Right forelimb (tissue), 1 donor: ENCODE data around the gene HS6ST3.

Experiments
- DNase-seq: peaks from one replicate; pipeline ENCODE4 v3.0.0-alpha.2; 2018

Gene HS6ST3

GRCh38 chr13:96553796-96554195 lies 463.9 kb downstream of the HS6ST3 start:
- DNase-seq = no peak

GRCh38 chr13:96573563-96573962 lies 483.7 kb downstream of the HS6ST3 start:
- no peak for DNase-seq

GRCh38 chr13:96575423-96576320 lies 485.8 kb downstream of the HS6ST3 start:
- DNase-seq = no peak

GRCh38 chr13:96581741-96582140 lies 491.8 kb downstream of the HS6ST3 start:
- DNase-seq = no peak

GRCh38 chr13:96615252-96615651 lies 525.3 kb downstream of the HS6ST3 start:
- DNase-seq = no peak

- no peak for DNase-seq
These were observed 527.6 kb downstream of the HS6ST3 start for GRCh38 chr13:96617528-96617927.

GRCh38 chr13:96621634-96622183 lies 531.8 kb downstream of the HS6ST3 start:
- no peak for DNase-seq

- no peak for DNase-seq
These were observed 539.4 kb downstream of the HS6ST3 start for GRCh38 chr13:96629331-96629730.

- DNase-seq = no peak
These were observed 542.8 kb downstream of the HS6ST3 start for GRCh38 chr13:96632536-96633320.

- DNase-seq = no peak
These were observed 546.2 kb downstream of the HS6ST3 start for GRCh38 chr13:96636001-96636709.

- no peak for DNase-seq
These were observed 547.1 kb downstream of the HS6ST3 start for GRCh38 chr13:96637039-96637438.

- DNase-seq = no peak
These were observed 556.2 kb downstream of the HS6ST3 start for GRCh38 chr13:96646101-96646500.

- no peak for DNase-seq
These were observed 556.8 kb downstream of the HS6ST3 start for GRCh38 chr13:96646515-96647211.

GRCh38 chr13:96650301-96650886 lies 560.5 kb downstream of the HS6ST3 start:
- DNase-seq = no peak

GRCh38 chr13:96651598-96651997 lies 561.7 kb downstream of the HS6ST3 start:
- DNase-seq = no peak

GRCh38 chr13:96652506-96652905 lies 562.6 kb downstream of the HS6ST3 start:
- DNase-seq = no peak

- no peak for DNase-seq
These were observed 571.7 kb downstream of the HS6ST3 start for GRCh38 chr13:96661612-96662011.

GRCh38 chr13:96662036-96662435 lies 572.1 kb downstream of the HS6ST3 start:
- no peak for DNase-seq

- no peak for DNase-seq
These were observed 577.5 kb downstream of the HS6ST3 start for GRCh38 chr13:96667294-96668018.

GRCh38 chr13:96671073-96671472 lies 581.2 kb downstream of the HS6ST3 start:
- DNase-seq = no peak

GRCh38 chr13:96672016-96672415 lies 582.1 kb downstream of the HS6ST3 start:
- no peak for DNase-seq
